ENCODE measurements around the gene ANKRD23.

ANKRD23 gene

DNA sequence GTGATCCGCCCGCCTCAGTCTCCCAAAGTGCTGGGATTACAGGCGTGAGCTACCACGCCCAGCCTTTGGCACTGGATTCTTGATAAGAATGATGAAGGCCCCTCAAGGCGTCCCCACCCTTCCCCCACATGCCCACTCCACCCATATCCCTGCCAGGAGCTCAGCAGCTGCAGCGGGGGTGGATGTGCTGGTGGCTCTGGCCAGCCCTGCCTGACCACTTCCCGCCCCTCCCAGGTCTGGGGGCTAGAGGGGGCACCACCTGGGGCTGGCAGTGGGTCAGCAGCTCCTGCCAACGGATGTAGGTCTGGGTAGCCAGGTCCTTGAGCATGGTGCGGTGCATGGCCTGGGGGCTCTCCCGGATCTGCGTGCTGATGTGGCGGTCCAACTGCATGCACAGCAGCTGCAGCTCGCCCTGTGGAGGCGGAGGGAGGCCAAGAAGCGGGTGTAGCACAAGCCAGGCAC, 33.8 kb upstream of the ANKRD23 start:
- no peak for DNase-seq (ENCODE audit: low read depth in 2 of 2)

DNA sequence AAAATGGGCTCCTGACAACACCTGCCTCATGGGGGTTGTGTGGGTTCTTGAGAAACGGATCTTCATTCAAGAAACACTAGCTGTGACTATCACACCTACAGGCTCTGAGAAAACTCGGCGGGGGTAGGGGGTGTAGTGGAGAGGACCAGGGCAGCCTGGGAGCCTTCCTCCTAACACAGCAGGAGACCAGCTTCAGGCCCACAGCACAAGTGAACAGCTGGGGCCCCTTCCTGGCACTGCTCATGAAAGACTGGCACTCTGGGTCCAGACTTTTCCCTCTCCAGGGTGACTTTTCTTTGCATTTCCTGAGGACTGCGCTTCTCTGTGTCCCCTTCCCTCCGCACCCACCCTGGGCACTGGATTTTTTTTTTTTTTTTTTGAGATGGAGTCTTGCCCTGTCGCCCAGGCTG, 33.2 kb upstream of the ANKRD23 start:
- DNase-seq (ENCODE audit: low read depth in 2 of 2): no peak

- no peak for DNase-seq (ENCODE audit: low read depth in 2 of 2)
Observed at GRCh38 chr2:96876269-96877041, 32.6 kb upstream of the ANKRD23 start.

DNA sequence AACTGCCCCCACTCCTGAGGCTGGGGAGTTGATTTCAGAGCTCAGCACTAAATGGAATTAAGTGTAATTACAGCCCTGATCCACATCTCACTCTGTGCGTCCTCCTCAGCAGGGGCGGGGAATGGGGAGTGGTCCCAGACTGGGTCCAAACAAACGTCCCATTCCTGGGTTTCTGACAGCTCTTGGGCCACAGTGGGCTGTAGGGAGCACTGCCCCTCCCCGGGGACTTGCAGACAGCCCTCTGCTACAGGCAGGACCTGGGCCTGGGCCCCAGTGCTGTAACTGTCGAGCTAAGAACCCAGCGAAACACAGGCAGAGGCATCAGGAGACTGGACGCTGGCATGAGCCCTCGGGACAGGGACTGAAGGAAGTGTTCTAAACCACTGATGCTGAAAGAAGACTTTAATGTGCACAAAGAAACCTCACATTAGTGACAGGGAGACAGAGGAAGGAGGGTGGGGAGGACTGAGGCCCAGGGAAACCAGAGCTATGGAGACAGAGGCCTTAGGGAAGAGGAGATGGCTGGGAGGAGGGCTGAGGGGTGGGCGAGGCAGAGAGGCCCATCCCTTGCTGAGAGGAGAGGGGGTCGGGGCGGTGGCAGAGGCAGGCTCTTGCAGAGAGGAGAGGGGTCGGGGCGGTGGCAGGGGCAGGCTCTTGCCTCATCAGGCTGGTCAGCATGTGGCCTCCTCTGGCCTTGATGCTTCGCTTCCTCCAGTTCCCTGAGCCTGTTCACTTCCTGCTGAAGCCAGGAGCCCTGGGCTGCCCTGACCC, 31.9 kb upstream of the ANKRD23 start:
- DNase-seq (ENCODE audit: low read depth in 2 of 2): no peak

- no peak for DNase-seq (ENCODE audit: low read depth in 2 of 2)
Observed at GRCh38 chr2:96874198-96874831, 30.5 kb upstream of the ANKRD23 start.

DNA sequence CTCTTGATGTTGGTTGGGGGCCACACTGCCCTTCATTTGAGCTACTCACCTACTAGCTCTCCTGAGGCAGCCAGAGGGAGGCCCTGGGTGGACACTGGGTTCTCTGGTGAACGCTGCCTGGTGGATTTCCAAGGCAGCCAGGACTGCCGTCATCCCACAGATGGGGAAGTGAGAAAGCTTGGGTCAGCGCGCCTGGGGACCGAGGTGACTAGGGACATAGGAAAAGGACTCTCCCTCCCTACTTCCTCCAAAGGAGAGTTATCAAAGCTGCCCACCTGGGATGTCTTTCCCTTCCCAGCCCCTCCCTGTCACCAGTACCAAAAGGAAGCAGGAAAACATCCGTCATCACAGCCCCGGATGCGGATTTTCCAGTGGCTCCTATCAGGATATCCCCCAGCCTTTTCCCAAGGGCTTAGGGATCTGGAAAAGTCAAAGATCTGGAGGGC, 29.9 kb upstream of the ANKRD23 start:
- DNase-seq (ENCODE audit: low read depth in 2 of 2): no peak

DNA sequence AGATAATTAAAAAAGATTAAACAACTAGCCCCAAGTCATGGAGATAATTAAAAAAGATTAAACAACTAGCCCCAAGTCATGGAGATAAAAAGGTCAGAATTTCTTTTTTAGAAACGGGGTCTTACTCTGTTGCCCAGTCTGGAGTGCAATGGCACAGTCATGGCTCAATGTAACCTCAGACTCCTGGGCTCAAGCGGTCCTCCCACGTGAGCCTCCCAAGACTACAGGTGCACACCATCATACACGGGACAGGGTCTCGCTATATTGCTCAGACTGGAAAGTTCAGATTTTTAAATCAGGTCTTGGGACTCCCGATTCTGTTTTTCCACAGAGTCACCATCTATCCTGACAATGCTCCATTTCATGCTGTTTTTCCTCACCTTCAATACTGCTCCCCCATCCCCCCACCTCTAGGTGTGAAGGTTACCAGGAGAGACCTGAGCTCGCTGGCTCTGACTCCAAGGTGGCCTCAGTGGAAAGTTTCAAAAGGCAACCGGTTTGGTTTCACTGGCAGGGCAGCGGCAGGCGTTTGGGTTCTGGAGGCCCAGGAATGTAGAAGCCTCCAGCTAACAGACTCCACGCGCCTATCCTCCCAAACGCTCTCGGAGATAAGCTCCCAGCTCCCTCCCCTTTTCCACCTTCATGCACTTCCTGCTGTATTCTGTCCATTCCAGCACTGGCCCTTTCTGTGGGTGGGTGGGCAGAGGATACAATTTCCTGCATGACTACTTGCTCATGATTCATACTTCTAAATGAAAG, 28.9 kb upstream of the ANKRD23 start:
- DNase-seq (ENCODE audit: low read depth in 2 of 2): no peak

- DNase-seq (ENCODE audit: low read depth in 2 of 2): no peak
Observed at GRCh38 chr2:96870626-96871255, 26.9 kb upstream of the ANKRD23 start.

- DNase-seq (ENCODE audit: low read depth in 2 of 2): no peak
Observed at GRCh38 chr2:96869822-96870625, 26.2 kb upstream of the ANKRD23 start, which contains the start of gene SEMA4C. Gene SEMA4C (minus strand): TSS chr2:96870080. CDS start chr2:96867886, 2,194 bp downstream.

GRCh38 chr2:96869281-96869821, 25.5 kb upstream of the ANKRD23 start:
- peak; percentile 38 to 44 for DNase-seq (ENCODE audit: low read depth in 2 of 2)

DNA sequence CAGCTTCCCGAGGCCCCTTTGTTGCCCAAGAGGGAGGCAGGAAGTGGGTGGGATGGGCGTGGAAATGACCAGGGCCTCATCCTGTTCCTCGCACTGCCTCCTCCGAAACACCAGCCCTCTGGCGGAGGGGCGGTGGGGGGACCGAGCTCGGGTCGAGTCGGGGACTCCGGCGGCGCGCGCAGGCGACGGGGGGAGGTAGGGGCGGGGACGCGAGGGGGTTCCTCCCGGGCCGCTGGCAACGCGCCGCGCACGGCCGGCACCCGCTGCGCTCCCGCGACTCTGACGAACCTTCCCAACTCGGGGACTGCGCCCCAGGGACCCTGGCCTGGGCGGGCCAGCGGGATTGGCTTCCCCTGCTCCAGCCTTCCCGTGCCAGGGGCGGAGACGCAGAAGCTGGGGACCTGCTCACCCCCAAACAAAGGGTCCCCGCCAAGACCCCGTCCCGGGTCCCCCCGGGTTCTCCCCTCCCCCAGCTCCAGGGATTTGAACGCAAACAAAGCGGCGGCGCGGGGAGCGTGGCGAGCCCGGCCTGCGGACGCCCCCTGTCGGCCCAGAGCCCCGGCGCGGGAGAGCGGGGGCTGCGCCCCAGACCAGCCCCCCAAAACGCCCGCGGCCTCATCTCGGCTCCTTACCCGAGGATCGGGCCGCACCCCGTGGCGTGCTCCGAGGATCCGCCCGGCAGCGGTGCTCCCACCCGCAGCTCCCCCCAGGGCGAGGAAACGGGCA, 24.9 kb upstream of the ANKRD23 start:
- DNase-seq (ENCODE audit: low read depth in 2 of 2): peak; percentile 80 to 86

GRCh38 chr2:96867756-96868554, 24.1 kb upstream of the ANKRD23 start:
- no peak for DNase-seq (ENCODE audit: low read depth in 2 of 2)

- no peak for DNase-seq (ENCODE audit: low read depth in 2 of 2)
Observed at GRCh38 chr2:96866986-96867755, 23.4 kb upstream of the ANKRD23 start.

- no peak for DNase-seq (ENCODE audit: low read depth in 2 of 2)
Observed at GRCh38 chr2:96866586-96866985, 22.8 kb upstream of the ANKRD23 start.

DNA sequence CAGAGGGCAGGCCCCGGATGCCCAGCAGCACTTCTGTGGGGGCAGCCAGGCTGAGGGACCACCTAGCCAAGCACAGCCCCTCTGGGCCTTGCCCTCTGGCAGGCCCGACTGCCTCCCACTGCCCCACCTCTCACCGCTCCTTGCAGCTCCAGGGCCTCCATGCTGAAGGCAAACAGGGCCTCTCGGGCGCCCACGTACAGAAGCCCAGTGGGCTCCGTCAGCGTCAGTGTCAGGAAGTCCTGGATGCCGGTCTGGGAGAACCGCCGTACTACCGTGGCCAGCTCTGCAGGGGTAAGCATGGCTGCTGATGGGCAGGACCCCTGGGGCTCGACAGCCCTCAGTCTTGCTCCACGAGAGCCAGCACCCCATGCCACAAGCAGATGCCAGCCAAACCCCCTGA, 22.3 kb upstream of the ANKRD23 start:
- no peak for DNase-seq (ENCODE audit: low read depth in 2 of 2)

DNA sequence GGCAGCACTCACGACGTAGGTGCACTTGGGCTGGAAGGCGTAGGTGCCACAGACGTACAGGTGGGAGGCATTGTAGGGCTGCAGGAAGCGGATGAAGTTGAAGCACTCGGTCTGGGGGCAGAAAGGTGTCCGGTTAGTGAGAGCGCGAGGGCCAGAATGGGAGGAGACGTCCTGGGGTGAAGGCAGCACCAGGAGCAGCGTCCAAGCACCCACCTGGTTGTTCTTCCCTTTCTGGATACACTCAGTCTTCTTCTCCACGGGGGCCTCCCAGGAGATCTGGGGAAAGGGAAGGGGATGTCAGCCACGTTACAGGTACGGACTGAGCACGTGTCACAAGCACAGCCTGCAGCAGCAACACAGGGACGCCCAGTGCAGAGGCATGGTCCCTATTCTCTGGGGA, 21.8 kb upstream of the ANKRD23 start:
- DNase-seq (ENCODE audit: low read depth in 2 of 2): no peak

GRCh38 chr2:96864343-96865091, 20.7 kb upstream of the ANKRD23 start:
- DNase-seq (ENCODE audit: low read depth in 2 of 2): no peak
